ENCODE measurements around the gene HPS4. TPM values are rescaled to one million over a fixed set of nuclear protein-coding genes. Genes with fewer than 3 reads are reported as not detected.

The HPS4 gene
- total RNA-seq (2021) (41.1 to 48.1 TPM (median 42.7 TPM) in 3 replicates), Bru-seq, nascent RNA (percentile 81 among the genes with signal in this experiment)
- long read RNA-seq, experiment 1, full-length matches to known transcripts: 43 of 150 reads
- long read RNA-seq, experiment 1, partial matches to known transcripts: 23 of 150 reads
- long read RNA-seq, experiment 1, other reads (novel, unspliced or antisense): 84 of 150 reads
- long read RNA-seq, experiment 2, full-length matches to known transcripts: 2 of 36 reads
- long read RNA-seq, experiment 2, partial matches to known transcripts: 20 of 36 reads
- long read RNA-seq, experiment 2, other reads (novel, unspliced or antisense): 14 of 36 reads
- long read RNA-seq, experiment 3, partial matches to known transcripts: 3 of 8 reads
- long read RNA-seq, experiment 3, other reads (novel, unspliced or antisense): 5 of 8 reads

GRCh38 chr22:26483439-26484359, at the start of gene HPS4, which contains the start of gene SRRD:
HPS4 (minus strand) TSS chr22:26483783; CDS start chr22:26481762, 2,021 bp downstream.
SRRD (plus strand) TSS chr22:26483877; CDS start chr22:26483891, 14 bp downstream.
- H3K27ac Mint-ChIP-seq: peak within 1 kb of the TSS; percentile 94
- peak within 1 kb of the TSS; percentile 89 for H3K4me3 Mint-ChIP-seq
- CTCF ChIA-PET: interaction anchor here (0.6 to 4.8 kb wide), 13 partner anchors 18 to 198 kb away, joined by 3 to 17 read pairs (median 3); partner anchors contain the start of gene TFIP11
- DNase-seq (ENCODE audit: low spot score): peak; percentile 93
- POLR2A ChIA-PET: interaction anchor here (0.5 to 2.2 kb wide), 14 partner anchors 11 to 191 kb away, joined by 3 to 7 read pairs (median 4); partner anchors contain the start of genes MIAT and TPST2
- peaks cover 28% of the 10 kb centered on the region for H3K36me3 Mint-ChIP-seq
- no peaks in the 10 kb centered on the region for H3K27me3 Mint-ChIP-seq (ENCODE audit: low read depth)
- ATAC-seq: peak; percentile 92
- H3K9me3 Mint-ChIP-seq: no peaks in the 10 kb centered on the region
- H3K4me1 Mint-ChIP-seq: peaks cover 45% of the 10 kb centered on the region
- TF ChIP-seq USF1 (CRISPR knock-in tag; IDR thresholded peaks at IDR 0.05) (peak; percentile 89), FOXP4 (CRISPR knock-in tag; IDR thresholded peaks at IDR 0.05) (peak; percentile 77), KAT7 (CRISPR knock-in tag; IDR thresholded peaks at IDR 0.05; ENCODE audit: borderline replicate concordance) (peak; percentile 86; the same call in 1 of the 2 replicates), ZNF121 (CRISPR knock-in tag; IDR thresholded peaks at IDR 0.05) (peak; percentile 31; the same call in 1 of the 2 replicates), USF2 (CRISPR knock-in tag; IDR thresholded peaks at IDR 0.05) (peak; percentile 92), CBFB (CRISPR knock-in tag; IDR thresholded peaks at IDR 0.05; ENCODE audit: low read depth) (peak; percentile 89; the same call in 1 of the 2 replicates), TP53 (CRISPR knock-in tag; IDR thresholded peaks at IDR 0.05) (peak; percentile 87), ARID4B (CRISPR knock-in tag; IDR thresholded peaks at IDR 0.05; ENCODE audit: borderline replicate concordance) (peak; percentile 60; the same call in 1 of the 2 replicates), TEAD1 (CRISPR knock-in tag; IDR thresholded peaks at IDR 0.05) (peak; percentile 48; the same call in 1 of the 2 replicates), IRF2 (CRISPR knock-in tag; IDR thresholded peaks at IDR 0.05; ENCODE audit: borderline replicate concordance, low read depth) (no peak), ZNF138 (CRISPR knock-in tag; conservative IDR thresholded peaks at IDR 0.05) (0 out of 2 replicates have a peak, but pooled peaks have one; percentile 25), MLX (CRISPR knock-in tag; IDR thresholded peaks at IDR 0.05) (0 out of 2 replicates have a peak, but pooled peaks have one; percentile 36), ATF1 (CRISPR knock-in tag; IDR thresholded peaks at IDR 0.05) (peak; percentile 97; the same call in 1 of the 2 replicates), ZNF532 (CRISPR knock-in tag; IDR thresholded peaks at IDR 0.05; ENCODE audit: borderline replicate concordance) (no peak), ETV6 (CRISPR knock-in tag; IDR thresholded peaks at IDR 0.05) (peak; percentile 96), GTF2I (CRISPR knock-in tag; conservative IDR thresholded peaks at IDR 0.05) (peak; percentile 99), HMGXB4 (CRISPR knock-in tag; IDR thresholded peaks at IDR 0.05) (peak; percentile 70), NR3C1 (CRISPR knock-in tag; conservative IDR thresholded peaks at IDR 0.05; ENCODE audit: low read depth) (0 out of 2 replicates have a peak, but pooled peaks have one; percentile 77)

Measured in WTC11 (cell line).